ENCODE results near the gene SCN9A. TPM values are rescaled to one million over a fixed set of nuclear protein-coding genes. Genes with fewer than 3 reads are reported as not detected.

Gene SCN9A
- total and polyA plus RNA-seq, 10 of the 15 experiments (the other 5 are each of a cell fraction or from before 2014, with no cell fraction given), result 0.04 to 0.08 (median 0.08) TPM; not detected in 7

GRCh38 chr2:166328147-166328546 is 47.6 kb downstream of the SCN9A start:
- ATAC-seq, result no peak
- no TSS peak for BruUV-seq (replicated peaks)
- FAIRE-seq, result no peak
- RAD21 ChIA-PET (ENCODE audit: unreplicated experiment), result no interaction called here
- no peak overlapping the region for H3K27ac ChIP-seq (ENCODE audit: control insufficient read depth, insufficient read depth)
- CTCF ChIA-PET, result no interaction called here
- H3K36me3 ChIP-seq (ENCODE audit: control insufficient read depth in 2 of 2, insufficient read depth in 2 of 2, low read length in 1 of 2), result no peaks in the 10 kb centered on the region
- H3K27me3 ChIP-seq (replicated peaks in 1 of 2; ENCODE audit: control insufficient read depth in 2 of 2, insufficient read depth in 2 of 2, low read length in 1 of 2), result no peaks in the 10 kb centered on the region
- no peaks in the 10 kb centered on the region for H3K79me2 ChIP-seq (ENCODE audit: control insufficient read depth, insufficient read depth, low read length)
- H3K4me2 ChIP-seq (ENCODE audit: control insufficient read depth, insufficient read depth), result no peak overlapping the region
- no peaks in the 10 kb centered on the region for H3K9me3 ChIP-seq (replicated peaks; ENCODE audit: control insufficient read depth, insufficient read depth, low read length)
- DNase-seq (ENCODE audit: low read depth, low spot score), result no peak
- H4K20me1 ChIP-seq (ENCODE audit: control insufficient read depth, insufficient read depth), result no peaks in the 10 kb centered on the region
- 2% methylated on average over 3 of the region's 3 CpGs for WGBS (ENCODE audit: insufficient coverage, insufficient replicate concordance, low lambda C conversion rate, missing lambda C conversion rate)
- H2AFZ ChIP-seq (ENCODE audit: control insufficient read depth, low read depth, low read length), result no peak overlapping the region
- SMC1A ChIA-PET (ENCODE audit: uncharacterized antibody, unreplicated experiment), result no interaction called here
- H3K4me3 ChIP-seq, result no peak overlapping the region
- POLR2A ChIA-PET, result no interaction called here
- intact Hi-C loops (cut with micrococcal nuclease; ENCODE audit: unreplicated experiment) (no loop called here), in situ Hi-C loops (cut with MboI) (no loop called here)
- no peaks in the 10 kb centered on the region for H3K4me1 ChIP-seq (ENCODE audit: control insufficient read depth, insufficient read depth, low read length)
- TF ChIP-seq STAT3 (IDR thresholded peaks at IDR 0.05; ENCODE audit: low read depth, low read length) (no peak), SKIL (IDR thresholded peaks at IDR 0.05; ENCODE audit: low read depth, poor library complexity, severe bottlenecking) (no peak), EP300 (IDR thresholded peaks at IDR 0.05; ENCODE audit: borderline replicate concordance in 1 of 2, control insufficient read depth in 1 of 2, low read depth in 2 of 2, low read length in 2 of 2) (no peak), MAX (IDR thresholded peaks at IDR 0.05; ENCODE audit: low read depth, low read length) (no peak), GABPA (IDR thresholded peaks at IDR 0.05; ENCODE audit: low read depth) (no peak), CHD1 (IDR thresholded peaks at IDR 0.05; ENCODE audit: low read depth, low read length) (no peak), MEF2B (IDR thresholded peaks at IDR 0.05; ENCODE audit: partially characterized antibody, poor library complexity, severe bottlenecking) (no peak)
- no peak overlapping the region for H3K9ac ChIP-seq (ENCODE audit: control insufficient read depth, insufficient read depth, low read length)

Data from GM12878 (cell line).